AG04450 (cell line): ENCODE measurements around the gene SMU1. TPM values are rescaled to one million over a fixed set of nuclear protein-coding genes. Genes with fewer than 3 reads are reported as not detected.

ENCODE experiments used
- CTCF ChIA-PET: fragments of 300-600, 350-600 bp; formaldehyde crosslinking; extraction: SDS; loops from one replicate; lab custom pipeline; 2022; ENCODE audit warnings: antibody characterized with exemption, inconsistent platforms; lab: Charles Lee
- POLR2A ChIA-PET: fragments of 350-600 bp; formaldehyde crosslinking; extraction: SDS; loops from one replicate; lab custom pipeline; 2021; ENCODE audit warnings: antibody characterized with exemption, inconsistent platforms; lab: Yijun Ruan, JAX
- DNase-seq: peaks from one replicate; pipeline ENCODE4 v3.0.0-alpha.2; 2011; ENCODE audit warnings: low read depth, low spot score
- H3K27ac ChIP-seq: one replicate; pipeline ENCODE4 v1.5.1; 2012; ENCODE audit warnings: low read depth, low read length, control low read depth
- H3K27me3 ChIP-seq: one replicate; pipeline ENCODE4 v1.6.0; 2012; ENCODE audit warnings: low read length; ENCODE audit not compliant: control insufficient read depth, insufficient read depth
- H3K4me3 ChIP-seq: 2 replicates; pipeline ENCODE4 v1.5.1; 2011; ENCODE audit warnings: mild to moderate bottlenecking, low read depth, low read length, control low read depth
- H3K9me3 ChIP-seq: 2 replicates; pipeline ENCODE4 v1.5.1; 2012; ENCODE audit warnings: low read length; ENCODE audit not compliant: control insufficient read depth, insufficient read depth
- CTCF ChIP-seq: IDR thresholded peaks from 2 replicates; pipeline ENCODE4 v1.5.1; 2011; ENCODE audit warnings: low read depth, low read length, control low read depth, inconsistent platforms
- polyA minus RNA-seq: library from RNA; depleted of rRNA, polyadenylated mRNA; stranded (reverse); fragments of >200 nt; gene quantifications from 2 replicates; pipeline ENCODE4 v1.2.3, GENCODE V29; 2011; rRNA and poly(A)+ RNA removed
- polyA plus RNA-seq: library from polyadenylated mRNA; depleted of rRNA; stranded (reverse); fragments of >200 nt; gene quantifications from 2 replicates; pipeline ENCODE4 v1.2.3, GENCODE V29; 2011; rRNA removed

SMU1 gene
- polyA plus RNA-seq (17.1 and 19.6 TPM in 2 replicates), polyA minus RNA-seq (17.8 and 23.8 TPM in 2 replicates)

GRCh38 chr9:33076046-33077004 is at the start of gene SMU1:
SMU1 (minus strand) TSS chr9:33076674; CDS start chr9:33076608, 66 bp downstream.
- POLR2A ChIA-PET, result interaction anchor here (0.7 to 1.6 kb wide), 6 partner anchors 8 to 188 kb away, joined by 3 to 8 read pairs (median 6); partner anchors contain the start of genes BAG1, CHMP5 and DNAJA1
- no peak for TF ChIP-seq CTCF
- peak; percentile 89 for DNase-seq
- peak within 1 kb of the TSS; percentile 98 for H3K4me3 ChIP-seq
- no peaks in the 10 kb centered on the region; the same call in 1 of the 2 replicates for H3K9me3 ChIP-seq
- CTCF ChIA-PET, result interaction anchor here (2.1 kb wide), 1 partner anchor 150 kb away, joined by 11 read pairs; no protein-coding TSS in a partner anchor
- no peaks in the 10 kb centered on the region for H3K27me3 ChIP-seq
- H3K27ac ChIP-seq, result peak within 1 kb of the TSS; percentile 90

- Histone ChIP-seq H3K4me3 (no peak overlapping the region), H3K9me3 (no peaks in the 10 kb centered on the region), H3K27ac (no peak overlapping the region), H3K27me3 (no peaks in the 10 kb centered on the region)
- ChIA-PET CTCF (interaction anchor here (1.7 kb wide), 1 partner anchor 101 kb away, joined by 5 read pairs; no protein-coding TSS in a partner anchor), POLR2A (no interaction called here)
- no peak for TF ChIP-seq CTCF
- no peak for DNase-seq
Observed at GRCh38 chr9:33125461-33125860, 49.0 kb upstream of the SMU1 start.

GRCh38 chr9:33124751-33125381 is 48.4 kb upstream of the SMU1 start:
- H3K9me3 ChIP-seq, result no peaks in the 10 kb centered on the region
- H3K27me3 ChIP-seq, result no peaks in the 10 kb centered on the region
- H3K27ac ChIP-seq, result no peak overlapping the region
- TF ChIP-seq CTCF, result no peak
- CTCF ChIA-PET, result interaction anchor here (1.7 kb wide), 1 partner anchor 101 kb away, joined by 5 read pairs; no protein-coding TSS in a partner anchor
- H3K4me3 ChIP-seq, result no peak overlapping the region
- DNase-seq, result no peak
- POLR2A ChIA-PET, result no interaction called here

GRCh38 chr9:33124046-33124445 is 47.6 kb upstream of the SMU1 start:
- no peaks in the 10 kb centered on the region for H3K27me3 ChIP-seq
- no peaks in the 10 kb centered on the region for H3K9me3 ChIP-seq
- ChIA-PET POLR2A (no interaction called here), CTCF (no interaction called here)
- H3K27ac ChIP-seq, result no peak overlapping the region
- DNase-seq, result no peak
- no peak overlapping the region for H3K4me3 ChIP-seq
- no peak for TF ChIP-seq CTCF
